Kidney (tissue), 14 donors: Measurements from ENCODE around the gene TLL1. TPM values are rescaled to one million over a fixed set of nuclear protein-coding genes. Genes with fewer than 3 reads are reported as not detected.

Source experiments
- DNase-seq, 5 donors: peaks; one replicate each; pipeline ENCODE4 v3.0.0-alpha.2; 2013 to 2020
- FAIRE-seq: peaks from 2 replicates; lab custom pipeline; 2012; peaks lifted over from hg19 to GRCh38; lab: Jason Lieb, UNC
- H3K27ac ChIP-seq, 2 donors: one replicate each; pipeline ENCODE4 v1.7.0; 2013; ENCODE audit warnings: low read depth in 2 of 2, low read length in 2 of 2, inconsistent platforms in 1 of 2
- H3K27me3 ChIP-seq: one replicate; pipeline ENCODE4 v1.7.1; 2013; ENCODE audit warnings: low read length, inconsistent platforms; ENCODE audit not compliant: control insufficient read depth, insufficient read depth
- H3K36me3 ChIP-seq, 3 donors: one replicate each; pipeline versions ENCODE4 v1.7.0 to v1.7.1; 2013; ENCODE audit warnings: low read length in 3 of 3, control low read depth in 1 of 3, inconsistent platforms in 1 of 3; ENCODE audit not compliant: insufficient read depth in 3 of 3, control insufficient read depth in 2 of 3
- H3K4me1 ChIP-seq, 3 donors: one replicate each; pipeline versions ENCODE4 v1.7.0 to v1.7.1; 2013; ENCODE audit warnings: low read length in 3 of 3, inconsistent platforms in 1 of 3, low read depth in 1 of 3; ENCODE audit not compliant: control insufficient read depth in 2 of 3, insufficient read depth in 2 of 3
- H3K4me3 ChIP-seq, 3 donors: one replicate each; pipeline versions ENCODE4 v1.7.0 to v1.8.1; 2013; ENCODE audit warnings: low read length in 3 of 3, control low read depth in 1 of 3, inconsistent platforms in 1 of 3
- H3K9ac ChIP-seq, 3 donors: one replicate each; pipeline versions ENCODE4 v1.7.0 to v1.7.1; 2013; ENCODE audit warnings: low read length in 3 of 3, control low read depth in 1 of 3, inconsistent platforms in 1 of 3
- H3K9me3 ChIP-seq, 3 donors: one replicate each; pipeline versions ENCODE4 v1.7.0 to v1.7.1; 2013; ENCODE audit warnings: low read length in 3 of 3, control low read depth in 1 of 3, inconsistent platforms in 1 of 3; ENCODE audit not compliant: control insufficient read depth in 2 of 3, insufficient read depth in 1 of 3
- intact Hi-C: fragments of 100-400 bp; cut with DNase I; formaldehyde crosslinking; loops from one replicate; pipeline ENCODE4 v1.11.1; 2022
- polyA plus RNA-seq: library from polyadenylated mRNA; stranded (reverse); fragments of 350-450 nt; fragmentation: Illumina TruSeq; extraction: RNeasy Lipid Tissue Mini Kit (QIAGEN cat#74804); gene quantifications from one replicate; pipeline ENCODE4 v1.2.3, GENCODE V29; 2014; ENCODE audit warnings: low read depth, low replicate concordance; ENCODE audit not compliant: insufficient read depth
- total RNA-seq: library from RNA; stranded (reverse); fragmentation: NEBNext Ultra II Directional; extraction: Animal tissue kit (Norgen Biotek cat#: 25700); gene quantifications from one replicate; pipeline ENCODE4 v1.2.1, GENCODE V29; 2021
- TF ChIP-seq, protein P1 (sequence below): IDR thresholded peaks from 3 replicates; pipeline ENCODE4 v1.5.1; 2012; ENCODE audit warnings: mild to moderate bottlenecking, moderate library complexity, borderline replicate concordance; ENCODE audit not compliant: insufficient read depth; ENCODE audit errors: extremely low read depth
- donor health status: control.
- donor health status: control.
- donor health status: control.
- donor health status: control.
- donor health status: control.
- donor health status: DM: yes; HTN: yes; CAD: no.
- donor health status: Normal renal cell carcinoma (clear cell type).

TLL1 gene
- total and polyA plus RNA-seq, 2 donors from 2014 or later, result 0.28 to 10.0 TPM

DNA sequence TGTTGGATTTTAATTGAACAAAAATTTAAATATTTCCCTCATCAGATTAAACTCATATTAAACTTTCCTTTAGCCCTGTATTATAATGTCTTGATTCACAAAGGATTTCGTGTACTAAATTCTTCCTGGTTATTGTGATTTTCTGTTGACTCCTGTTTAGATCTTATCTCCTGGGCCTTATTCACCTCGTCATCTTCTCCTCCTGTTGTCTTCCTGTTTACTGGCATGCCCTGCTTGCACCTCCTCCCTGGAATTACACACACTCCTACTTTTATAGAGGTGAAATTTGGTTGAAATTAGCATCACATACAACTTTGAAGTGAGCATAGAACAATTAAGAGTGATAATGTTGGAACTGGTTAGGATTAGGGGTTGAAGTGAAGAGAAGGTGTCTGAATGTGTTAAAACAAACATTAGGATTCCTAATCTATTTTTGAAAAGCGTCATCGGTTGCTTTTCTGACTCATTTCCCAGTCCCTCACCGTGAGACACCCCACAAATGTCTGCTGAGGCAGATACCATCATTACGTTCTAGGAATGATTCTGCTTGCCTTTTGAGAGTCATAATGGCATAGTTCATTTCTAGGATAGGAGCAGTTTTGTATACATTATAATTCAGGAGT lies 32.5 kb downstream of the TLL1 start:
- no peak for DNase-seq
- FAIRE-seq, result no peak
- H3K27me3 ChIP-seq, result no peaks in the 10 kb centered on the region
- H3K4me3 ChIP-seq, result no peak overlapping the region
- intact Hi-C loops, result no loop called here
- TF ChIP-seq, protein P1, sequence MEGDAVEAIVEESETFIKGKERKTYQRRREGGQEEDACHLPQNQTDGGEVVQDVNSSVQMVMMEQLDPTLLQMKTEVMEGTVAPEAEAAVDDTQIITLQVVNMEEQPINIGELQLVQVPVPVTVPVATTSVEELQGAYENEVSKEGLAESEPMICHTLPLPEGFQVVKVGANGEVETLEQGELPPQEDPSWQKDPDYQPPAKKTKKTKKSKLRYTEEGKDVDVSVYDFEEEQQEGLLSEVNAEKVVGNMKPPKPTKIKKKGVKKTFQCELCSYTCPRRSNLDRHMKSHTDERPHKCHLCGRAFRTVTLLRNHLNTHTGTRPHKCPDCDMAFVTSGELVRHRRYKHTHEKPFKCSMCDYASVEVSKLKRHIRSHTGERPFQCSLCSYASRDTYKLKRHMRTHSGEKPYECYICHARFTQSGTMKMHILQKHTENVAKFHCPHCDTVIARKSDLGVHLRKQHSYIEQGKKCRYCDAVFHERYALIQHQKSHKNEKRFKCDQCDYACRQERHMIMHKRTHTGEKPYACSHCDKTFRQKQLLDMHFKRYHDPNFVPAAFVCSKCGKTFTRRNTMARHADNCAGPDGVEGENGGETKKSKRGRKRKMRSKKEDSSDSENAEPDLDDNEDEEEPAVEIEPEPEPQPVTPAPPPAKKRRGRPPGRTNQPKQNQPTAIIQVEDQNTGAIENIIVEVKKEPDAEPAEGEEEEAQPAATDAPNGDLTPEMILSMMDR, result no peak
- H3K9ac ChIP-seq, result no peak overlapping the region
- no peaks in the 10 kb centered on the region for H3K36me3 ChIP-seq
- no peaks in the 10 kb centered on the region for H3K4me1 ChIP-seq
- no peaks in the 10 kb centered on the region for H3K9me3 ChIP-seq
- H3K27ac ChIP-seq, result no peak overlapping the region

DNA sequence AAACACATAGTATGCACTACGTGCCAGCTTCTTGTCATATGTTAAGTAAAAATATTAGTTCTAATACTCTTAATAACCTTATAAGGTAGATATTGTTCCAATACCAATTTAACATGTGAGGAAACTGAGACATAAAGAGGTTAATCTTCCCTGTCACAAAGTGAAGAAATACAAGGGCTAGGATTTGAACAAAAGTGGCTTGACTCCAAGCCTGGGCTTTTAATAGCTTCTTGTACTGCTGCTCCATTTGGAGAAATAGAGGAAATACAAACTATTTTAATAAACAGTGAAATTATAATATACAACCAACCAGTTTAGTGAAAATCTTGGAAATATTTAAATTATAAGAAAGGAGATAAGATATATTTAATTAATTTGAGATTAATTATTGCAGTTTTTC lies 33.2 kb downstream of the TLL1 start:
- no peaks in the 10 kb centered on the region for H3K4me1 ChIP-seq
- H3K4me3 ChIP-seq, result no peak overlapping the region
- DNase-seq (peak in 1 of 5 donors; percentile 14), FAIRE-seq (peak; percentile 19)
- intact Hi-C loops, result no loop called here
- no peaks in the 10 kb centered on the region for H3K9me3 ChIP-seq
- no peak overlapping the region for H3K9ac ChIP-seq
- TF ChIP-seq, protein P1, result no peak
- no peak overlapping the region for H3K27ac ChIP-seq
- H3K36me3 ChIP-seq, result no peaks in the 10 kb centered on the region
- no peaks in the 10 kb centered on the region for H3K27me3 ChIP-seq

DNA sequence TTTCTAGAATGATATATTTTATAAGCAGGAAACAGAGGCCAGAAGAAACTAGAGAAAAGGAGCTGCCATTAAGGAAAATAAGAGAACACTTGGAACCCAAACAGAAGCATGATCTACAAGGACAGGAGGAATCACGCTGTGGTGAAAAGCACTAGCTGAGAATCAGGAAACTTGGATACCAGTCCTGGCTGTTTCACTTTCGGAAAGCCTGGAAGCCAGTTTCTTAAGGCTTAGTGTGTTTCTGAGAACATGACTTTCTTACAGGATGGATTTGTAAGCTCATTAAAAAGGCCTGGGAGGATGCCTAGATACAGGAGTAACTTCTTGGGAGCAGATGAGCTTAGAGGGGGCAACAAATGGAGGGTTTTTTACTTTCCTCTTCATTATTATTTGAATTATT lies 36.9 kb downstream of the TLL1 start:
- H3K9me3 ChIP-seq, result no peaks in the 10 kb centered on the region
- TF ChIP-seq, protein P1, result no peak
- H3K27ac ChIP-seq, result no peak overlapping the region
- FAIRE-seq (no peak), DNase-seq (no peak)
- intact Hi-C loops, result no loop called here
- no peaks in the 10 kb centered on the region for H3K27me3 ChIP-seq
- H3K36me3 ChIP-seq, result no peaks in the 10 kb centered on the region
- no peaks in the 10 kb centered on the region for H3K4me1 ChIP-seq
- H3K9ac ChIP-seq, result no peak overlapping the region
- H3K4me3 ChIP-seq, result no peak overlapping the region

DNA sequence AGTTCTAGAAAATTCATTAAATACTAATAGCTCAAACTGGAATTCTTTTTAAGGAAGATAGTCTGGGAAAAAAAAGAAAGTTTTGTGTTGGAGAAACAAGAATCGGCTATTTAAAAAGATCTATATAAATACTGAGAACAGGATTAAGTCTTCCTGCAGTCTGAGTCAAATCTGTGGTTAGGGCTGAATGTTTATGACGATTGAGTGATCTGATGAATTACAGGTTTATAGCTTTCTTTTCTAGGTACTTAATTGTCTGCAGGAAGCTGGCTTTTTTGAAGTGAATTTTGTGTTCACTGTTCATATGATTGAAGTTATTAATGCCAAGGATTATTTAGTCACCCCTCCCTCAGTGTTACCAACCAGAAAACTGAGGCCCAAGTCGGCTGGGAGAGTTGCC lies 42.2 kb downstream of the TLL1 start:
- Histone ChIP-seq H3K9ac (no peak overlapping the region), H3K9me3 (no peaks in the 10 kb centered on the region), H3K4me1 (no peaks in the 10 kb centered on the region), H3K27ac (no peak overlapping the region), H3K27me3 (no peaks in the 10 kb centered on the region), H3K36me3 (no peaks in the 10 kb centered on the region), H3K4me3 (no peak overlapping the region)
- no peak for DNase-seq
- TF ChIP-seq, protein P1, result no peak
- no peak for FAIRE-seq
- intact Hi-C loops, result no loop called here
